Gastrocnemius medialis (tissue), 4 donors: ENCODE measurements around the gene HLA-DRB1. TPM values are rescaled to one million over a fixed set of nuclear protein-coding genes. Genes with fewer than 3 reads are reported as not detected.
"Not testable (repeated sequence)": the region's sequence is repeated elsewhere in the genome, so short reads cannot be mapped to it uniquely, and the experiment has no call there.

Source experiments
- ATAC-seq, 2 donors: fragments of 150-250 bp; one replicate each; pipeline ENCODE4 v1.9.1; 2016
- DNase-seq, 2 donors: peaks; one replicate each; pipeline ENCODE4 v3.0.0-alpha.2; 2019
- H3K27ac ChIP-seq, 4 donors: fragments of 200-600 bp; sonication (generic); 1 replicate in 1 of 4; 2 replicates in 3 of 4; pipeline ENCODE4 v1.5.1; 2016 to 2018; ENCODE audit warnings: mild to moderate bottlenecking in 2 of 4, moderate library complexity in 1 of 4
- H3K27me3 ChIP-seq, 3 donors: fragments of 200-600 bp; sonication (generic) in 2 of 3; 1 replicate in 1 of 3; 2 replicates in 2 of 3; pipeline versions ENCODE4 v1.5.1 to v1.6.0; 2016 to 2019; ENCODE audit warnings: mild to moderate bottlenecking in 1 of 3, moderate library complexity in 1 of 3
- H3K36me3 ChIP-seq, 2 donors: fragments of 200-600 bp; sonication (generic) in 1 of 2; one replicate each; pipeline ENCODE4 v1.5.1; 2017 to 2018
- H3K4me1 ChIP-seq, 2 donors: fragments of 200-600 bp; sonication (generic) in 1 of 2; one replicate each; pipeline ENCODE4 v1.5.1; 2016 to 2017; ENCODE audit warnings: mild to moderate bottlenecking in 2 of 2
- H3K4me3 ChIP-seq, 4 donors: fragments of 200-600 bp; sonication (generic) in 3 of 4; 1 replicate in 1 of 4; 2 replicates in 3 of 4; pipeline ENCODE4 v1.5.1; 2016 to 2019; ENCODE audit warnings: mild to moderate bottlenecking in 2 of 4
- H3K9me3 ChIP-seq, 3 donors: fragments of 200-600 bp; sonication (generic) in 2 of 3; 1 replicate in 1 of 3; 2 replicates in 2 of 3; pipeline ENCODE4 v1.5.1; 2016 to 2019
- CTCF ChIP-seq, 5 experiments: fragments of 450-650 bp in 3 of 5; fragments of 200-600 bp in 2 of 5; sonication (generic) in 2 of 5; IDR thresholded peaks in 4 of 5; conservative IDR thresholded peaks in 1 of 5; 1 replicate in 4 of 5; 2 replicates in 1 of 5; pipeline ENCODE4 v1.5.1; 2016 to 2019; ENCODE audit warnings: antibody characterized with exemption in 5 of 5, mild to moderate bottlenecking in 3 of 5, moderate library complexity in 3 of 5
- POLR2A ChIP-seq, 2 donors: fragments of 450-650 bp; IDR thresholded peaks; one replicate each; pipeline ENCODE4 v1.6.1; 2017; ENCODE audit warnings: antibody characterized with exemption in 2 of 2, mild to moderate bottlenecking in 2 of 2, moderate library complexity in 2 of 2
- in situ Hi-C, 4 donors: fragments of 200-750 bp; cut with MboI; loops; one replicate each; pipeline versions ENCODE4 v1.15.0 to v1.8.0; 2017; ENCODE audit warnings: low sequenced_read_pairs in 4 of 4
- intact Hi-C: fragments of 100-400 bp; cut with DNase I; formaldehyde crosslinking; loops from one replicate; pipeline ENCODE4 v1.15.1; 2023; ENCODE audit warnings: low total_unique reads
- total RNA-seq, 4 donors: library from RNA; depleted of rRNA; stranded (reverse); fragments of >200 nt; gene quantifications; one replicate each; pipeline versions ENCODE4 v1.1.0 to v1.2.3, GENCODE V29; 2016

HLA-DRB1 gene
- total RNA-seq, 4 donors from 2014 or later, result 7.5 to 25.2 (median 16.5) TPM

DNA sequence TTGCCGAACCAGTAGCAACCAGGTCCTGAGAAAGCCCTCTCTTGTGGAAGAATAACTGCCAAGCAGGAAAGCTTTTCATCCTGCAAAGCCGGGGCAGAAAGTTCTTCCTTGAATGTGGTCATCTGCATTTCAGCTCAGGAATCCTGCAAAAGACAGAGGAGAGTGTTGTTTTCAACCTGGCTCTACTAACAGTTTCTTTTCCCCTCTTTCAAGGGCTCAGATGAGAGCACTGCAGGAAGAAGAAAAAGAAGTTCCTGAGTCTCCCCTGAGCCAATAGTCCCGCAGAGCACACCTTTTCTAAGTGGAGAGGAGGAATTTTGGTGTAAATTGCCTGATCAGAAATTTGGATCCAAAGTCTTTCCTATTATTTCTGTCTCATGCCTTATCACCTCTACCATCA, 10.7 kb downstream of the HLA-DRB1 start:
- Histone ChIP-seq H3K4me3 (no peak overlapping the region), H3K27me3 (no peaks in the 10 kb centered on the region), H3K4me1 (no peaks in the 10 kb centered on the region), H3K36me3 (no peaks in the 10 kb centered on the region), H3K9me3 (no peaks in the 10 kb centered on the region), H3K27ac (no peak overlapping the region)
- intact Hi-C loops, result no loop called here
- ATAC-seq (no peak), DNase-seq (no peak)
- in situ Hi-C loops, result loop anchor here in 1 of 4 donors (25.0 kb wide), 1 partner anchor 92 kb away; no protein-coding TSS in a partner anchor
- no peak for TF ChIP-seq POLR2A (IDR thresholded peaks at IDR 0.05)
- TF ChIP-seq CTCF (IDR thresholded peaks at IDR 0.05 in 4 of 5, conservative IDR thresholded peaks at IDR 0.05 in 1 of 5), result no peak

DNA sequence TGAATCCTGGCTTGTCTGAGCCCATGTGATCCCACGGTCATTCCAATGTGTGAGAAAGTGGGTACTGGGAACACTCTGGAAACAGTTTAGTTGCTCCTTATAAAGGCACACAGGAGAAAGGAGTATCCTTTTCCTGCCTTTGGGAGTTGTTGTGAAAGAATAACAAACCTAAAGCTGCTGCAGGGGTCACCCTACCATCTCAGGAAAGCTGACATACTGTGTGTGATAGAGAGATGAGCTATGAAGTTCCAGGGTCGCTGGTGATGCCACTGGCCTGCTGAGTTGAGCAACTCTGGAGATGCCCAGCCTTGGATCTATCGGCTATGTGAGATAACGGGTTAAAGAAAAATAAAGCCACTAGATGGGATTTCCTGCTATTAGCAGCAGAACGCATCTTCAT, 12.2 kb downstream of the HLA-DRB1 start:
- in situ Hi-C loops, result loop anchor here in 1 of 4 donors (25.0 kb wide), 1 partner anchor 90 kb away; no protein-coding TSS in a partner anchor
- intact Hi-C loops, ATAC-seq, H3K9me3 ChIP-seq, H3K36me3 ChIP-seq, H3K27ac ChIP-seq, DNase-seq, H3K27me3 ChIP-seq, H3K4me3 ChIP-seq, H3K4me1 ChIP-seq: not testable (repeated sequence)

DNA sequence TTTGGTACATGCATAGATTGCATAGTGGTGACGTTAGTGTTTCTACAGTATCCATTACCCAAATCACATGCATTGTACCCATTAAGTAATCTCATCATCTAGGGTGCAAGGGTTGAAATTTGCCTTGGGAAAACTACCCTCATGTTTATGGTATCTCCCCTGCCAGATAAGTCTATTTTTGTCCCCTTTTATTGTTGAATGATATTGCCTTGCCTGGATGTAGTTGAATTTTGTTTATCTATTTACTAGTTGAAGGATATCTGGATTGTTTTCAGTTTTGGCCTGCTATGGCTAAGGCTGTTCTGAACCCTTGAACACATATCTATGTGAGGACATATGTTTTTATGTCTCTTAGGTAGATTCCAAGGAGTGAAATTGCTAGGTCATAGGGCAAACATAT, 13.4 kb downstream of the HLA-DRB1 start:
- in situ Hi-C loops (loop anchor here in 1 of 4 donors (25.0 kb wide), 1 partner anchor 89 kb away; no protein-coding TSS in a partner anchor), intact Hi-C loops (no loop called here)
- H3K36me3 ChIP-seq, result no peaks in the 10 kb centered on the region
- H3K4me3 ChIP-seq, result no peak overlapping the region
- no peak overlapping the region for H3K27ac ChIP-seq
- DNase-seq (no peak), ATAC-seq (no peak)
- H3K9me3 ChIP-seq, result no peaks in the 10 kb centered on the region
- H3K27me3 ChIP-seq, result no peaks in the 10 kb centered on the region
- no peak for TF ChIP-seq CTCF (IDR thresholded peaks at IDR 0.05 in 4 of 5, conservative IDR thresholded peaks at IDR 0.05 in 1 of 5)
- TF ChIP-seq POLR2A (IDR thresholded peaks at IDR 0.05), result no peak
- H3K4me1 ChIP-seq, result no peaks in the 10 kb centered on the region

DNA sequence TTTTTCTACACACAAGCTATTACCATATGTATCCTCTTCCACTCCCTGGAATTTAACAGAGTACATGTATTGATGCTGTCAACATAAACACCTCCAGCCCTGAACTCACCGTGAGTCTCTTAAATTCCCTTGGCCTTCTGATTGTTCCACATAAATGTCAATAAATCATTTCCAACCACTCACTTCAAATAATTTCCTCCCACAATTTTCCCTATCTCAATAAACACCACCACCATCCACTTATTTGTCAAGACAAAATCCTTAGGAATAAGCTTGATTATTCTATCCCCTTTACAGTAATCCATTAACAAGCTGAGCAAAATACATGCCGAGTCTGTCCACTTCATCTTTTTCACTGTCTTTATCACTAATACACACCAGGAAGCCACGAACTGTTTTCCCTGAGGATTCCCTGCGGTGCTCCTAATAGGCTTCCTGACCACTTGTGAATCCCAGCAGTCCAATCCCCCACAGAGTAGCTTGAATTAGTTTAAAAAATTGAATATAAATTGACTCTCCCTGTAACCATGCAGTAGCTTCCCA, 19.2 kb downstream of the HLA-DRB1 start:
- no peaks in the 10 kb centered on the region for H3K4me1 ChIP-seq
- no peak for DNase-seq
- no peaks in the 10 kb centered on the region for H3K9me3 ChIP-seq
- H3K27ac ChIP-seq, result no peak overlapping the region
- no peaks in the 10 kb centered on the region for H3K36me3 ChIP-seq
- TF ChIP-seq CTCF (IDR thresholded peaks at IDR 0.05 in 4 of 5, conservative IDR thresholded peaks at IDR 0.05 in 1 of 5) (no peak), POLR2A (IDR thresholded peaks at IDR 0.05) (no peak)
- in situ Hi-C loops (no loop called here), intact Hi-C loops (no loop called here)
- ATAC-seq, result no peak
- H3K4me3 ChIP-seq, result no peak overlapping the region
- H3K27me3 ChIP-seq, result no peaks in the 10 kb centered on the region

GRCh38 chr6:32568561-32568960, 21.1 kb downstream of the HLA-DRB1 start:
- Histone ChIP-seq H3K9me3 (no peaks in the 10 kb centered on the region), H3K27me3 (no peaks in the 10 kb centered on the region), H3K27ac (no peak overlapping the region), H3K36me3 (no peaks in the 10 kb centered on the region), H3K4me1 (no peaks in the 10 kb centered on the region), H3K4me3 (no peak overlapping the region)
- no peak for DNase-seq
- intact Hi-C loops, result no loop called here
- TF ChIP-seq POLR2A (IDR thresholded peaks at IDR 0.05), result no peak
- no peak for TF ChIP-seq CTCF (IDR thresholded peaks at IDR 0.05 in 4 of 5, conservative IDR thresholded peaks at IDR 0.05 in 1 of 5)
- ATAC-seq, result no peak
- in situ Hi-C loops, result no loop called here
